ENCODE measurements around the gene ACBD4.

Gene ACBD4

GRCh38 chr17:45103269-45103795 lies 32.2 kb upstream of the ACBD4 start:
- no peak overlapping the region for H3K4me3 ChIP-seq (ENCODE audit: low read depth, low read length)
- DNase-seq (ENCODE audit: low read depth), result no peak

- no peak for DNase-seq (ENCODE audit: low read depth)
- H3K4me3 ChIP-seq (ENCODE audit: low read depth, low read length), result no peak overlapping the region
Measured at GRCh38 chr17:45104029-45104428, 31.5 kb upstream of the ACBD4 start.

- no peak for DNase-seq (ENCODE audit: low read depth)
- no peak overlapping the region for H3K4me3 ChIP-seq (ENCODE audit: low read depth, low read length)
Measured at GRCh38 chr17:45104497-45104896, 31.0 kb upstream of the ACBD4 start.

GRCh38 chr17:45104907-45105624 lies 30.4 kb upstream of the ACBD4 start:
- no peak overlapping the region for H3K4me3 ChIP-seq (ENCODE audit: low read depth, low read length)
- DNase-seq (ENCODE audit: low read depth), result no peak

GRCh38 chr17:45106096-45106495 lies 29.4 kb upstream of the ACBD4 start:
- no peak for DNase-seq (ENCODE audit: low read depth)
- H3K4me3 ChIP-seq (ENCODE audit: low read depth, low read length), result no peak overlapping the region

- DNase-seq (ENCODE audit: low read depth), result no peak
- H3K4me3 ChIP-seq (ENCODE audit: low read depth, low read length), result no peak overlapping the region
Measured at GRCh38 chr17:45106582-45106981, 28.9 kb upstream of the ACBD4 start.

- H3K4me3 ChIP-seq (ENCODE audit: low read depth, low read length), result no peak overlapping the region
- no peak for DNase-seq (ENCODE audit: low read depth)
Measured at GRCh38 chr17:45107293-45108010, 28.0 kb upstream of the ACBD4 start.

GRCh38 chr17:45108051-45108450 lies 27.4 kb upstream of the ACBD4 start:
- DNase-seq (ENCODE audit: low read depth), result no peak
- H3K4me3 ChIP-seq (ENCODE audit: low read depth, low read length), result no peak overlapping the region

GRCh38 chr17:45108595-45109521 lies 26.6 kb upstream of the ACBD4 start:
- H3K4me3 ChIP-seq (ENCODE audit: low read depth, low read length), result no peak overlapping the region
- DNase-seq (ENCODE audit: low read depth), result no peak

GRCh38 chr17:45110676-45111611 lies 24.5 kb upstream of the ACBD4 start:
- no peak for DNase-seq (ENCODE audit: low read depth)
- H3K4me3 ChIP-seq (ENCODE audit: low read depth, low read length), result no peak overlapping the region

- DNase-seq (ENCODE audit: low read depth), result no peak
- no peak overlapping the region for H3K4me3 ChIP-seq (ENCODE audit: low read depth, low read length)
Measured at GRCh38 chr17:45111850-45112249, 23.6 kb upstream of the ACBD4 start.

- no peak overlapping the region for H3K4me3 ChIP-seq (ENCODE audit: low read depth, low read length)
- DNase-seq (ENCODE audit: low read depth), result no peak
Measured at GRCh38 chr17:45112559-45113423, 22.7 kb upstream of the ACBD4 start.

- no peak for DNase-seq (ENCODE audit: low read depth)
- H3K4me3 ChIP-seq (ENCODE audit: low read depth, low read length), result no peak overlapping the region
Measured at GRCh38 chr17:45113424-45113754, 22.1 kb upstream of the ACBD4 start.

GRCh38 chr17:45114117-45114932 lies 21.2 kb upstream of the ACBD4 start:
- no peak for DNase-seq (ENCODE audit: low read depth)
- no peak overlapping the region for H3K4me3 ChIP-seq (ENCODE audit: low read depth, low read length)

GRCh38 chr17:45115015-45115625 lies 20.4 kb upstream of the ACBD4 start:
- no peak overlapping the region for H3K4me3 ChIP-seq (ENCODE audit: low read depth, low read length)
- no peak for DNase-seq (ENCODE audit: low read depth)

GRCh38 chr17:45115871-45116270 lies 19.6 kb upstream of the ACBD4 start:
- DNase-seq (ENCODE audit: low read depth), result no peak
- no peak overlapping the region for H3K4me3 ChIP-seq (ENCODE audit: low read depth, low read length)

GRCh38 chr17:45116434-45117016 lies 19.0 kb upstream of the ACBD4 start:
- DNase-seq (ENCODE audit: low read depth), result no peak
- no peak overlapping the region for H3K4me3 ChIP-seq (ENCODE audit: low read depth, low read length)

Measured in skeletal muscle cell (primary cell).